IPS-NIHi11 (cell line): ENCODE results near the gene ABHD14A.

ENCODE experiments used
- DNase-seq: peaks from one replicate; pipeline ENCODE4 v3.0.0; 2012; ENCODE audit warnings: mixed read lengths, low spot score

The ABHD14A gene

GRCh38 chr3:51957520-51958205 is 17.2 kb upstream of the ABHD14A start:
- DNase-seq = no peak

DNA sequence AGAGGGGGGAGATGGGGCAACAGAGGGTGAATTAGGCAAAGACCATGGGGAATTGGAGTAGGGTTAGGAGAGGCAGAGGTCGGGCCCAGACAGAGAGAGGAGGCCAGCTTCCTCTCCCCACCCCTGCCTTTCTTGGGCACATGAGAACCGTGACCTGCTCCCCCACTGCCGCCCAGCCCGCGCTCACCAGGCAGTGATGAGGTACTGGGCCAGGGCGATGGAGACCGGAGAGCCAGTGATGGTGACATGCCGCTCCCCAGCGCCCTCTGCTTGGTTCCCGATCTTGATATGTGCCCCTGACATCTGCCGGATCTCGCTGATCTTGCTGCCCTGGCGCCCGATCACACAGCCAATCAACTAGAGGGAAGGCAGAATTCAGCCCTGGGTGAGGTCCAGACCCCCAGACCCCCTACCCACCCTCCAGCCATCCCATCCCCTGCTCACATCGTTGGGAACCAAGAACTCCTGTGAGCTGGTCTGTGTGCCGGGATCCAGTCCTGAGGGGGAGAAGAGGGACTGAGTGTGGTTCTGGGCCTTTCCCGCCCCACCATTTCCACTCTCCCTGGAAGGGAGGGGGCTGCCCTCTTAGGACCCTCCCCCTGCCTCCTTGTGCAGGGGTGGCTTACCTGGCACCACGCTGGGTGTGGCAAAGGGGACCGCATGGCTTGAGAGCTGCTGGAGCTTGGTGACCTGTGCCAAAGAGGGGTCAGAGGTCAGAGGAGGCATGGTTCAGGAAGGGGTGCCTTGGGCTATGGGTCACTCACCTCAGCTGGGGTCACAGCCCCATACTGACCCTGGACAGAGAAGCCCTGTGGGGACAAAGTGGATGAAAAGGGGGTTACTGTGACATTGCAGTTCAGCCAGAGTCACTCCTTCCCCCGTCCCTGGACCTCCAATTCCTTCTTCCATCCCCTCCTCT is 16.0 kb upstream of the ABHD14A start:
- DNase-seq = no peak

- no peak for DNase-seq
Observed at GRCh38 chr3:51959651-51960050, 15.2 kb upstream of the ABHD14A start.

GRCh38 chr3:51960386-51960785 is 14.5 kb upstream of the ABHD14A start:
- no peak for DNase-seq

DNA sequence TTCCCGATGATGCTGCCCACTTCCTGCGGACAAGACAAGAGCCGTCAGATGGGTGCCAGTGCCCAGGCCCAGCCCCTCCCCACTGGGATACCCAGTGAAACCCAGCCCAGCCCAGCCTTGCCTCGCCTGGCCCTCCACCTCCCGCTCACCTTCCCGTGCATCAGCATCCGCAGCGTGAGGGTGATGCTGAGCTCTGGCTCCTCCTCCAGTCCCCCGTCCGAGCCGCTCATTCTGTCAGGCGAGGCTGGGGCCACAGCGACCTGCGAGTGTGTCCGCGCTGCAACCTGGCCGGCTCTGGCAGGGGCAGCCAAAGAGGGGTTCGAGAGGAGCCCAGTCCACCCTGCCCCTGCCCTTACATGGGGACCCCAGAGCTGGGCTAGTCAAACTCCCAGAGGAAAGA is 13.9 kb upstream of the ABHD14A start:
- DNase-seq = no peak

DNA sequence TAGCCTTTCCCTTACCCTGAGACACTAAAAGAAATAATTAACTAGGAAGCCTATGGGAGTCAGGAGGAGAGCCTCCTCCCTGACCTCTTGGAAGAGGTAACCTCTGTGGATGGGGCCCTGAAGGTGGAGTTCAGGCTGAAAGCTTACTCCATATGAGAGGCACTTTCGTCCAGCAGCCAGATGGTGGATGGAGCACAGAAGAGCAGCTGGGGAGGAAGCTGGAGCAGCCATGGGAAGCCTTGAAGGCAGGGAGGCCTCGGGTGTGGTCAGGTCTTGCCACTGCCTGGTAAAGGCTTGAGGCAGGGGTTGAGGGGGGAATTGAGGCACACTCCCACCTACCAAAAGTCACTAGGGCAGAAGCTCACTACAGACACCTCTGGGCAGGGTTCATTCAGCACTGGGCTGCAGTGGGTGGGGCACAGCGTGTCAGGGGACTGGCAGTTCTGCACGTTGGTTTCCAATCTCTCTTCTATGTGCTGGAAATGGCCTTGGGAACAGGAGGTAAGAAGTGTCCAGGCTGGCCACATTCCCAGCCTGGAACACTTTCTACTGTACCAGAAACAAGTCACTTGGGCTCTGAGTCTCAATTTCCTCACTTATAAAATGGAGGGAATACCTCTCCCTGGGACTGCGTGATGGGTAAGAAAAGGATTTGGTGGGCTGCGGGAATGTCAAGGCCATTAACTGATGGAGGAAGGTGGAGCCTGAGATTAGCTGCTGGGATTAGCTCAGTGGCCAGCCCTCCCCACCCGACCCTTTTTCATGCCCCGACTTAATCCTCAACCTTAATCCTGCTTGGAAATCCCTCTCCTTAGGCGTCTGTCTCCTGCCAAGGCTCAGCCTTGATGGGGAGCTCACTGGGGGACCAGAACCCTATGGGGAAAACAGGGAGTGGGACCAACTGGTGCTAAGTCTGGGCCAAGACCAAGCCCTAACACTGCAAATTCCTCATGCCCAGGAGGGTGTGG is 13.0 kb upstream of the ABHD14A start:
- DNase-seq = no peak

- DNase-seq = no peak
Observed at GRCh38 chr3:51962854-51963530, 11.9 kb upstream of the ABHD14A start.

- peak; percentile 50 for DNase-seq
Observed at GRCh38 chr3:51963951-51964451, 10.9 kb upstream of the ABHD14A start.

DNA sequence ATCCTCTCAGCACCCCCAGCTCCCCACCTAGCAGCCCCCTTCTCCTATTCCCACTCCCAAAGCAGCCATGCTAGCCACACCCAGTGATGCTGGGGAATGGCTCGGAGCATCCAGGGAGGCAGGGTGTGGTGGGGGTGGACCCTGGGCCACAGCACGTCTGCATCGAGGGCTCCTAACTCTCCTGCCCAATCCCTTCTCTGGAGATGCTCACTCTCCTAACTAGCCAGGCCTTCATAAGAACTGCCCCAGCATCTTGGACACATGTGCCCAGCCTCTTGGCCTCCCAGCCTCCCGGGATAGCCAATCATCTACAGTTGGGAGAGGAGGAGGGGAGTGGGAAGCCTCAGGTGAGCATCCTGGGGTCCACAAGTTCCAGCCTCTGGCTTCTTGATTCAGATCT is 10.3 kb upstream of the ABHD14A start:
- no peak for DNase-seq

- DNase-seq = no peak
Observed at GRCh38 chr3:51966016-51966415, 8.8 kb upstream of the ABHD14A start.

DNA sequence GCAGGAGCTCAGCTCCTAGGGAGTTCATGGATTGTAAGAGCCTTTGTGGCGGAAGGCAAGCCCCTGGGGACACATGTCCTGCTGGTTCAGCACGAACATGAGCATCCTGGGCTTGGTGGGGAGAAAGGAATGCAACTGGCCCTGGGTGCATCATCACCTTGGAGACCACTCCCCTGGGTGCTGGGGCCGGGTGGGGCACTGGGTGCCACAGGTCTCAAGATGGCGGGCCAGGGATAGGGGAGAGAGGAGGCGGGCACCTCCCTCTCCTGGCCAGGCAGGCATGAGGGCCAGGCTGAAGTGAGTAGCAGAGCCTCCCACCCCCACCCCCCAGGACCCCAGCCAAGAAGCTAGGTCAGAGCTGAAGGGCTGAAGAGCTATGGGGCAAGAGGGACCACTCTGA is 8.4 kb upstream of the ABHD14A start:
- DNase-seq = no peak

DNA sequence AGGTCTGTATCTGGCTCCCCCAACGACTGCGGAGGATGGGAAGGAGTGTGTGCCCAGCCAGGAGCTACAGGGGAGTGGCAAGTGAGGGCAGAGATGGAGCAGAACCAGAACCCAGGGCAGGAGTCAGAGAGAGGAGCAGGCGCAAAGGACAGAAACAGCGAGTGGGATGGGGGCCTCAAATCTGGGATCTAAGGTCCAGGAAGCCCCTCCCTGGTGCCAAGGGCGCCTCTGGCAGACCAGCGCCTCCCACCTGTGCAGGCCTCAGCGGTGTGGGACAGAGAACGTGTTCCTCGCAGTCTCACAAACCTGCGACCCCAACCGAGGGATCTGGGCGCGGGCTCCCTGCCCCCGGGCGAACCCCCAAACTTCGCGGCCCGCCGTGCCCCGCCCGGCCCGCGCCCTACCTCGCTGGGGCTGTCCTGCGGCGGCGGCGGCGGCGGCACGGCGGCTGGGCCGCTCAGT is 7.9 kb upstream of the ABHD14A start:
- no peak for DNase-seq

GRCh38 chr3:51967384-51968169 is 7.3 kb upstream of the ABHD14A start, which contains the start of gene PCBP4:
TSS of gene PCBP4 (minus strand) at chr3:51967454. CDS start at chr3:51961240, 6,214 bp downstream.
- peak; percentile 83 for DNase-seq

GRCh38 chr3:51968170-51968775 is 6.6 kb upstream of the ABHD14A start:
- peak; percentile 52 for DNase-seq

- DNase-seq = no peak
Observed at GRCh38 chr3:51968883-51969678, 5.8 kb upstream of the ABHD14A start.

GRCh38 chr3:51969841-51970240 is 5.0 kb upstream of the ABHD14A start:
- no peak for DNase-seq

DNA sequence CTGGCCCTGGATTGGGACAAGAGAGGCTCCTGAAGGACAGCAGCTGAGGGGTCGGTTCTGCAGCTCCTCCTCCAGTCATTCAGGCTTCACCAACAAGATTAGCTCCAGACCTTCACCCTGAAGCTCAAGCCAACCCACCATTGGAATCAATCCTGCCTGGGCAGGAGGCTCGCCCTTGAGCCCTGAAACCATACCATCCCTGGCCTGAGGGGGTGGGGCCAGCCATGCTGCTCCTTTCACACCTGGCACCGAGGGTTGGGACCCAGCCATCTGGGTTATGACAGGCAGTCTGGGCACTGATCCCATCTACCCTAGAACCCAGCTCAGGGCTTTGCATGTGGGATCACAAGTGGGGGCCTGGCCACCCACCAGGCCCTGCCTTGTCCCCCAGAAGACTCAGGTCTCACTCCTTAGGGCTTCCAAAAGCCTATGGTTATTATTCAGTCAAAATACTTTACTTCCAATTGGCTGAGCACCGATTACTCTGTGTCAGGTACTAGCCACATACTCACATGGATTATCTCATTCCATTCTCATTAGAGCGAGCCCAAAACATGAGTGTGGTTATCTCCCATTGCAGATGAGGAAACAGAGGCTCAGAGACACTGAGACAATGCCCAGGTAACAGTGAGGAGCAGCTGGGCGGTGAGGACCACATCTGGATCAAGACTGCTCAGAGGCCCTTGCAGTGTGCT is 4.1 kb upstream of the ABHD14A start:
- DNase-seq = no peak

- no peak for DNase-seq
Observed at GRCh38 chr3:51971350-51971749, 3.5 kb upstream of the ABHD14A start.
